Measurements from ENCODE around the gene HSP90AB1. TPM values are rescaled to one million over a fixed set of nuclear protein-coding genes. Genes with fewer than 3 reads are reported as not detected.

The HSP90AB1 gene
- total RNA-seq, 1 experiment from 2014 or later = 1,986 TPM

- Histone ChIP-seq H3K4ac (ENCODE audit: low read depth, low read length) (no peak overlapping the region), H3K23me2 (ENCODE audit: insufficient read length, low read depth, low read length, poor library complexity, severe bottlenecking) (peaks cover 20% of the 10 kb centered on the region), H3K56ac (ENCODE audit: insufficient read length, low read depth, low read length) (no peak overlapping the region), H3K9ac (ENCODE audit: extremely low read depth, insufficient read length, low read length) (no peak overlapping the region), H3T11ph (ENCODE audit: low read length) (no peak overlapping the region), H3K27ac (ENCODE audit: insufficient read length, low read depth, low read length) (no peak overlapping the region), H4K20me1 (ENCODE audit: control insufficient read depth, insufficient read depth, insufficient read length) (no peaks in the 10 kb centered on the region), H3K27me3 (ENCODE audit: insufficient read depth, low read length) (peaks cover 7% of the 10 kb centered on the region; the same call in 1 of the 2 replicates), H3K79me1 (ENCODE audit: insufficient read depth, low read depth, low read length, poor library complexity, severe bottlenecking) (no peaks in the 10 kb centered on the region), H2BK20ac (ENCODE audit: low read depth, low read length, poor library complexity, severe bottlenecking) (no peak overlapping the region), H3K18ac (ENCODE audit: insufficient read length, low read depth, low read length) (no peak overlapping the region), H3K79me2 (ENCODE audit: insufficient read depth, low read length) (no peaks in the 10 kb centered on the region), H2AK5ac (ENCODE audit: insufficient read length, low read length) (no peak overlapping the region), H2AFZ (ENCODE audit: low read length) (no peak overlapping the region), H2BK5ac (ENCODE audit: insufficient read length, low read length) (no peak overlapping the region), H4K91ac (ENCODE audit: insufficient read length, low read depth, low read length) (no peak overlapping the region), H3K14ac (ENCODE audit: insufficient read depth, low read length) (no peak overlapping the region), H2BK12ac (ENCODE audit: insufficient read length, low read depth, low read length) (no peak overlapping the region), H4K8ac (replicated peaks; ENCODE audit: insufficient read length, low read depth, low read length) (no peak overlapping the region), H4K5ac (ENCODE audit: insufficient read length, low read depth, low read length) (no peak overlapping the region), H3K4me1 (ENCODE audit: insufficient read depth, low read length) (peaks cover 9% of the 10 kb centered on the region; the same call in 1 of the 2 replicates), H3K23ac (ENCODE audit: insufficient read length, low read depth, low read length) (no peak overlapping the region), H2BK15ac (ENCODE audit: low read depth, low read length) (no peak overlapping the region), H3K9me3 (ENCODE audit: control insufficient read depth, low read depth, low read length) (no peaks in the 10 kb centered on the region), H2BK120ac (ENCODE audit: low read depth, low read length, poor library complexity, severe bottlenecking) (no peak overlapping the region), H3K4me2 (ENCODE audit: insufficient read depth, insufficient read length, low read length) (no peak overlapping the region)
- peak overlapping the region in 1 of 3 experiments; percentile 40; a peak in 1 of 7 replicates for H3K27ac Mint-ChIP-seq
- no CpG with 5 or more reads among the region's 3 CpGs for WGBS (ENCODE audit: extremely low coverage, insufficient read length, low lambda C conversion rate)
- H3K4me1 Mint-ChIP-seq = peaks cover 42 to 53% of the 10 kb centered on the region in 2 experiments
- H3K9me3 Mint-ChIP-seq = no peaks in the 10 kb centered on the region; a peak in 1 of 5 replicates
- TF ChIP-seq, protein P1, sequence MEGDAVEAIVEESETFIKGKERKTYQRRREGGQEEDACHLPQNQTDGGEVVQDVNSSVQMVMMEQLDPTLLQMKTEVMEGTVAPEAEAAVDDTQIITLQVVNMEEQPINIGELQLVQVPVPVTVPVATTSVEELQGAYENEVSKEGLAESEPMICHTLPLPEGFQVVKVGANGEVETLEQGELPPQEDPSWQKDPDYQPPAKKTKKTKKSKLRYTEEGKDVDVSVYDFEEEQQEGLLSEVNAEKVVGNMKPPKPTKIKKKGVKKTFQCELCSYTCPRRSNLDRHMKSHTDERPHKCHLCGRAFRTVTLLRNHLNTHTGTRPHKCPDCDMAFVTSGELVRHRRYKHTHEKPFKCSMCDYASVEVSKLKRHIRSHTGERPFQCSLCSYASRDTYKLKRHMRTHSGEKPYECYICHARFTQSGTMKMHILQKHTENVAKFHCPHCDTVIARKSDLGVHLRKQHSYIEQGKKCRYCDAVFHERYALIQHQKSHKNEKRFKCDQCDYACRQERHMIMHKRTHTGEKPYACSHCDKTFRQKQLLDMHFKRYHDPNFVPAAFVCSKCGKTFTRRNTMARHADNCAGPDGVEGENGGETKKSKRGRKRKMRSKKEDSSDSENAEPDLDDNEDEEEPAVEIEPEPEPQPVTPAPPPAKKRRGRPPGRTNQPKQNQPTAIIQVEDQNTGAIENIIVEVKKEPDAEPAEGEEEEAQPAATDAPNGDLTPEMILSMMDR (conservative IDR thresholded peaks at IDR 0.05) = no peak
- DNase-seq = no peak
- H3K36me3 Mint-ChIP-seq (ENCODE audit: insufficient read depth in 1 of 3, low read depth in 3 of 3) = no peaks in the 10 kb centered on the region; a peak in 1 of 7 replicates
- H3K27me3 Mint-ChIP-seq (ENCODE audit: low read depth) = peaks cover 23% of the 10 kb centered on the region
- H3K4me3 Mint-ChIP-seq = peak overlapping the region; percentile 25 to 88; a peak in 4 of 5 replicates
Observed at GRCh38 chr6:44266347-44266746, 19.4 kb downstream of the HSP90AB1 start.
